CD4-positive, alpha-beta T cell treated with Interleukin-17A for 4 hours (primary cell): ENCODE data around the gene TXNDC17.
"Not testable (repeated sequence)": the region's sequence is repeated elsewhere in the genome, so short reads cannot be mapped to it uniquely, and the experiment has no call there.

Source experiments
- DNase-seq: peaks from one replicate; pipeline ENCODE4 v3.0.0-alpha.2; 2020; ENCODE audit warnings: mixed read lengths

TXNDC17 gene

GRCh38 chr17:6663200-6663599 is 22.3 kb downstream of the TXNDC17 start:
- DNase-seq, result not testable (repeated sequence)

- peak; percentile 58 for DNase-seq
These were observed 25.2 kb downstream of the TXNDC17 start for GRCh38 chr17:6666077-6666521.

DNA sequence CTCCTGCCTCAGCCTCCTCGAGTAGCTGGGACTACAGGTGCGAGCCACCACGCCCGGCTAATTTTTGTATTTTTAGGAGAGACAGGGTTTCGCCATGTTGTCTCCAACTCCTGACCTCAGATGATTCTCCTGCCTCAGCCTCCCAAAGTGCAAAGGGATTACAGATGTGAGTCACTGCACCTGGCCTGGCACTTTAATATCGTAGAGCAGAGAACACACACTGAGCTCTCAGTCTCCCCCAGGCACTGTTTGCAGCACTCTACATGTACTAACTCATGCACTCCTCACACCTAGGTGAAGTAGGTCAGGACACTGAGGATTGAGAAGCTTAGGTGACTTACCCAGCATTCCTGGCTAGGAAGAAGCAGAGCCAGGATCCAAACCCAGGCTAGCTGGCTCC is 25.7 kb downstream of the TXNDC17 start:
- DNase-seq, result no peak

DNA sequence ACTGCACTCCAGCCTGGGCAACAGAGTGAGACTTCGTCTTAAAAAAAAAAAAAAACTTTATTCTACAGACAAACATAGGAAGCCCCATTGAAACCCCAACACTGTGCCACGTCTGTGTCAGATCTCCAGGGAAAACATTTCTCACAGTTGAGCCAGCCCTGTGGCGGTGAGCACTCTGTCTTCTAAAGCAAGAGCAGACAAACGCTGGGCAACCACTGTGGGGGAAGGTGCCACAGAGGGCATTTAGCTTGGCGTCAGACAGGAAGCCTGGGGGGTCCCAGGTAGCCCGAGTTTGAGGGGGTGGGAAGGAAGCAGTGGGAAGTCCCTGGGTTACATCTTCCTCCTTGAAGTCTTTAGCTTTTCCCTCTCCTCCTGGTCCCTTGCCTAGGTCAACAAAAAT is 26.7 kb downstream of the TXNDC17 start:
- no peak for DNase-seq

- DNase-seq, result no peak
These were observed 27.4 kb downstream of the TXNDC17 start for GRCh38 chr17:6668219-6668618.

GRCh38 chr17:6668727-6669425 is 28.0 kb downstream of the TXNDC17 start:
- DNase-seq, result no peak

GRCh38 chr17:6669479-6670212 is 28.8 kb downstream of the TXNDC17 start:
- no peak for DNase-seq

DNA sequence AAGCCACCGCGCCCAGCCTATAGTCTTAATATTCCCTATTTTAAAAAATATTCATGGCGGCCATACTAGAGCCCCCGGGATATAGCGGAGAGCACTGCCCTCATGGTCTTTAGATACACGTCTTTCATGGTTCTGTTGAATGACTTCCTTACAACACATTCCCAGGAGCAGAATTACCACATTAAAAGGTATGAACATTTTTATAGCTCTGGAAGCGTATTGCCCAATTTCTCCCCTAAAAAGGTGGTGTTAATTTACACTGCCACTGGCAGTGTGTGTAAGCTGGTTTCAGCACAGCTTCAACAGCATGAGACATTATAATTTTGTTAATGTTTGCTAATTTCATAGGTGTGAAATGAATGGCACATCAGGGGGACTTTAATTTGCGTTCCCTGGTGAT is 29.7 kb downstream of the TXNDC17 start:
- no peak for DNase-seq

- DNase-seq, result no peak
These were observed 30.1 kb downstream of the TXNDC17 start for GRCh38 chr17:6670999-6671398.

DNA sequence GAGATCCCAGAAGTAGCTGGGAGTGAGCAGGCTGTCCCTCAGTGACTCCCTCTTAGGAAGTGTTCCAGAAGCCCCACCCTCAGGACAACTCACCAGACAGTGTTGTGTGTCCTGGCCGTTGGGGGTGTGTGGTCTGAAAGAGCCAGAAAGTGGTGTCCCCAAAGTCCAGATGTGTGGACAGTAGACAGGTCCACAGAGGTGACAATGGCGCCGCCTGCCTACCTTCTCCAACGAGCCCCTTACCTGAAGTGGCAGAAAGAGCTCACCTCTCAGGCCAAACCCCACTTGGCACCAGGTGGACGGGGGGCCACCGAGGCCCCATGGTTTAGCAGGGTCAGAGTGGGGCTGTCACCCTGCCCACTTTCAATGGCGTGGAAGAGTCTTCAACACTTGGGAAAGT is 30.6 kb downstream of the TXNDC17 start:
- DNase-seq, result no peak

DNA sequence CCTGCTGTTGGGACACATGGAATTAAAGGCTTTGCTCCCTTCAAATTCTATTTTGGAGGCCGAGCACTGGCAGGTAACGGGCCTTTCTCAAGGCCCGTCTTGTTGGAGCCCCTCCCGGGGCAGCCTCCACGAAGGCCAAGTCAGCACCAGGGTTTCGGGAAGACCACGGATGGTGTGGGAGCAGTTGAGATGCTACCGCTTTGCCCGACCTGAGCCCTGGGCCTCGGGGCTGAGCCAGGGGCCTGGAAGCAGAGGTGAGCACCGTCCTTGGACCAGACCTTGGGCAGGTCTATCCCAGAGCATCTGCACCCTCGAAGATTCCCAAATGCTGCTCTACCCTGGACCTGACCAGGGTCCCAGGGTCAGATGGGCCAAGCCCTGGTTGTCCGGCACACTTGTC is 33.7 kb downstream of the TXNDC17 start:
- no peak for DNase-seq

GRCh38 chr17:6675201-6675825 is 34.5 kb downstream of the TXNDC17 start:
- DNase-seq, result no peak

- DNase-seq, result no peak
These were observed 35.9 kb downstream of the TXNDC17 start for GRCh38 chr17:6676802-6677157.

DNA sequence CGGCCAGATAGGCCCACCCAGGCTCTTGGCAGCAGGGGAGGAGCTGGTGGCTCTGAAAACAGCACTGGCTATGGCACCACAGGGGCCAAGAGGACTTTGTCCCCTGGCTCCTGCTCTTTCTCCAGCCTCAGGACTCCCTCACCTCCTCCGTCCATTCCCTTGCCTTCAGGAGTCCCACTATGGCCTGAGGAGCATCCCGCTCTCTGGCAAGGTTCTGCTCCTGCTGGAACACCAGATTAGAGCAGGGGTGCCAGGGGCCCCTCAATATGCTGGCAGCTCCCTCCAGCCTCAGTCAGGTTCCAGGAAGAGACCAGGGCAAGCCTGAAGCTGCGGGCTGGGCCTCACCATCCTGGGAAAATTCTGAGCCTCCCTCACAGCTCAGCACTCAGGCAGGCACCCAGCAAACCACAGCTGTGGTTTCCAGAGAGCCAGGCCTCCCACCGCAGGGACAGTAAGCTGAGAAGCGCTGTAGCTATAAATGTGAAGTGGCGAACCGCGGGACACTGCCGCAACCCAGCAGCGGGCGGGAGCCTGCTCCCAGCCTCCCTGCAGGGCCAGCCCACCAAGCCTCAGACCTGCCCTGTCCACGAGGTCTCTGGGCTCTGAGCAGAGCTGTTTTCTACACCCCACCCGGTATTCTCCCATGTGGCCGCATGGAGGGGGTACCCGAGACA is 36.4 kb downstream of the TXNDC17 start:
- DNase-seq, result no peak

- no peak for DNase-seq
These were observed 37.1 kb downstream of the TXNDC17 start for GRCh38 chr17:6677946-6678345.

GRCh38 chr17:6679241-6679640 is 38.4 kb downstream of the TXNDC17 start:
- DNase-seq, result no peak

GRCh38 chr17:6681176-6681575 is 40.3 kb downstream of the TXNDC17 start:
- no peak for DNase-seq

DNA sequence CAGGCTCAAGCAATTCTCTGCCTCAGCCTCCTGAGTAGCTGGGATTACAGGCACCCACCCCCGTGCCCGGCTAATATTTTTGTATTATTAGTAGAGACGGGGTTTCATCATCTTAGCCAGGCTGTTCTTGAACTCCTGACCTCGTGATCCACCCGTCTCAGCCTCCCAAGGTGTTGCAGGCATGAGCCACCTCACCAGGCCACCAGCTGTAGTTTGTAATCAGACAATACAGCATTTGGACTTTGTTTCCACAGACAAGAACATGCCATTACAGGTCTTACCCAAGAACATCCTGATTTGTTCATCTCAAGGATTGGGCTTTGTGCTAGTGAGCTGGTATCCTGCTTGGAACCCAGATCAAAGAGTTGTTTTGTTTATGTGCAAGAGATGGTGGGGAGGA is 40.8 kb downstream of the TXNDC17 start:
- no peak for DNase-seq

DNA sequence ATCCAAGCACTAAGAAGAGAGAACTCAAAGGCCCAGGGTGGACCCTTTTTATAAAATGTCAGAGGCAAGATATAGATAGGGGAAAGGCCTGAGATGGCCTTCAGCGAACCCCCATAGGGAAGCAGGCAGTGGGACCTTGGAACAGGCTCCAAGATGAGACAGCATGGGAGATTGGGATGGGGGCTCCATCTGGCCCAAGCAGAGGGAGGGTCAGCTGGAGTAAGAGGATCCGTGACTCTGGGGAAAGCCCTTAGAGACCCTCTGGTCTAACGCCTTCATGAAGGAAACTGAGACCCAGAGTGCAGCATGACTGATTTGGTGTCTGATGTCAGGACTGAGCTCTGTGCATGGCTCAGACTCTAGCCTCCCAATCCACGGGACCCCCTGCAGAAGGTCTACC is 41.5 kb downstream of the TXNDC17 start:
- no peak for DNase-seq

DNA sequence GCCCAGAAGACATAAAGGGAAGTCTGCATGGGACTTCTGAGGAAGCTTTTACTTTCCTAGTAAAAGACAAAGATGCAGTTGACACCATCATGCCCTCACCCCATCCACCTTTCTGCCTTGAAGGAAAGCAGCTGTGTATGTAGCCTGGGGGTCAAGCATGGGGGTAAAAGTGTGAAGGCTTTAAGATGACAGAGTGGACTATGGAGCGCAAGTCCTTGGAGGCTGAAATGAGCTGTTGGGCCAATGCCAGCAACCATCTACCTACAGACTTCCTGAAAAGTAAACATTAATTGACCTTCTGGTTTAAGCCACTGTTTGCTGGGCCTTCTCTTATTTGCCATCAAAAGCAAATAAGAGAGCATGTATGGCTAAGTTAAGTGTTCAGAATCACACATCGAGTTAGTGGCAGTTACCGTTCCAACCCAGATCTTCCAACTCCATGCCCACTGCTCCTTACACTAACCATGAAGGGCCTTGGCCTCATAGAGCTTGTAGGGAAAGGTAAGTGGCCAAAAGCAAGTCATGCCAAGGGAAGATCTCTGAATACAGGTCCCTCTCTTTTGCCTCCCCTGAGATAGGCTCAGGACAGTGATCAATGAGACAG is 42.3 kb downstream of the TXNDC17 start:
- no peak for DNase-seq

GRCh38 chr17:6683730-6684459 is 43.0 kb downstream of the TXNDC17 start:
- no peak for DNase-seq

DNA sequence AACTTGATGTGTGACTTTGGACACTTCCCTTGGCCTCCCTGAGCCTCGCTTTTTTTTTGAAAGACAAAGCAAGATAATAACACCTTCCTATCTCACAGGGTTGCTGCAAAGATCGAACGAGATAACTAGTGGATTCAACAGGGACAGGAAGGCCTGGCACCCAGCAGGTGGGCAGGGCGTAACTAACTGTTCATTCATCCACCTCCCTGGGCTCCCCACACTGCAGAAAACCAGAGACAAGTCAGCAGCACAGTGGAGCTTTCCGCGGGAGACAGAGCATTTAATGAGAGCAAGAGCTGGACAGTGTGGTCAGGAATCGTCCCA is 43.6 kb downstream of the TXNDC17 start:
- no peak for DNase-seq
